Measurements from ENCODE around the gene DDIT4.

DNA sequence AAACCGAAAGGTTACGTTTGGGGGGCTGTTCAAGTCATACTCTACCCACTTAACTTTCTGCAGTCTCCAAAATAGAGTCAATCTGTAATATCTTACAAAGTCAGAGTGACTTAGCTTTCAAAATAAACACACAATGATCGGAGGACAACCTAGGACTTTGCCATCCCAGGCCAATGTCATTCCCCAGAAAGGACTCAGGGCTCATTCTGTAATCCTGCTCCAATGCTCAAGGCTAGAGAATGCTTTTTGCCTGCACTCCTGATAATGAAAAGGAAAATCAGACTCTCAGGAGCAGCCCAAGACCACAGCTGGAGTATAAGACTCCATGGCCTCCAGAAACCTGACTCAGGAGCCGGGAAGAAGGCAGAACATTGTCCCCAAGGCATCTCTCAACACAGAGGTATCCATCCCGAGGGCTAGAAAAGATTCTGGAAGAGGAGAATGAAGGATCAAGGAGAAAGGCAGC is 29.1 kb upstream of the DDIT4 start:
- TF ChIP-seq, protein P1, sequence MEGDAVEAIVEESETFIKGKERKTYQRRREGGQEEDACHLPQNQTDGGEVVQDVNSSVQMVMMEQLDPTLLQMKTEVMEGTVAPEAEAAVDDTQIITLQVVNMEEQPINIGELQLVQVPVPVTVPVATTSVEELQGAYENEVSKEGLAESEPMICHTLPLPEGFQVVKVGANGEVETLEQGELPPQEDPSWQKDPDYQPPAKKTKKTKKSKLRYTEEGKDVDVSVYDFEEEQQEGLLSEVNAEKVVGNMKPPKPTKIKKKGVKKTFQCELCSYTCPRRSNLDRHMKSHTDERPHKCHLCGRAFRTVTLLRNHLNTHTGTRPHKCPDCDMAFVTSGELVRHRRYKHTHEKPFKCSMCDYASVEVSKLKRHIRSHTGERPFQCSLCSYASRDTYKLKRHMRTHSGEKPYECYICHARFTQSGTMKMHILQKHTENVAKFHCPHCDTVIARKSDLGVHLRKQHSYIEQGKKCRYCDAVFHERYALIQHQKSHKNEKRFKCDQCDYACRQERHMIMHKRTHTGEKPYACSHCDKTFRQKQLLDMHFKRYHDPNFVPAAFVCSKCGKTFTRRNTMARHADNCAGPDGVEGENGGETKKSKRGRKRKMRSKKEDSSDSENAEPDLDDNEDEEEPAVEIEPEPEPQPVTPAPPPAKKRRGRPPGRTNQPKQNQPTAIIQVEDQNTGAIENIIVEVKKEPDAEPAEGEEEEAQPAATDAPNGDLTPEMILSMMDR (conservative IDR thresholded peaks at IDR 0.05; ENCODE audit: low read depth, low read length), result no peak
- no peak for TF ChIP-seq EZH2 (IDR thresholded peaks at IDR 0.05; ENCODE audit: borderline replicate concordance, low read depth, low read length, poor library complexity, severe bottlenecking)

All from A673 (cell line).